Uterus (tissue), 2 donors: ENCODE data around the gene ARVCF.

Experiments
- CTCF ChIP-seq, 4 experiments: fragments of 200-600 bp in 2 of 4; fragments of 450-650 bp in 2 of 4; sonication (generic) in 2 of 4; IDR thresholded peaks; one replicate each; pipeline ENCODE4 v1.5.1; 2016 to 2019; ENCODE audit warnings: antibody characterized with exemption in 4 of 4, mild to moderate bottlenecking in 2 of 4, moderate library complexity in 1 of 4
- POLR2A ChIP-seq, 2 donors: fragments of 450-650 bp; IDR thresholded peaks; one replicate each; pipeline ENCODE4 v1.6.1; 2016; ENCODE audit warnings: antibody characterized with exemption in 2 of 2, mild to moderate bottlenecking in 1 of 2, moderate library complexity in 1 of 2

GRCh38 chr22:19931514-19931913 lies 85.1 kb downstream of the ARVCF start:
- TF ChIP-seq CTCF (IDR thresholded peaks at IDR 0.05), result no peak
- no peak for TF ChIP-seq POLR2A (IDR thresholded peaks at IDR 0.05)
